Chondrocyte (in vitro differentiated cells): ENCODE measurements around the gene KREMEN2. TPM values are rescaled to one million over a fixed set of nuclear protein-coding genes. Genes with fewer than 3 reads are reported as not detected.

Experiments
- DNase-seq: peaks from one replicate; pipeline ENCODE4 v3.0.0; 2021; ENCODE audit warnings: mixed read lengths, low spot score
- H3K27ac Mint-ChIP-seq: one replicate; pipeline ENCODE4 v1.8.0; 2021; ENCODE audit warnings: mild to moderate bottlenecking, moderate library complexity, mixed read lengths; ENCODE audit not compliant: unreplicated experiment
- H3K27me3 Mint-ChIP-seq: 2 replicates; pipeline ENCODE4 v1.8.0; 2021; ENCODE audit warnings: low read depth, mixed read lengths
- H3K36me3 Mint-ChIP-seq: 2 replicates; pipeline ENCODE4 v1.8.0; 2021; ENCODE audit warnings: low read depth, mixed read lengths
- H3K4me1 Mint-ChIP-seq: 2 replicates; pipeline ENCODE4 v1.8.0; 2021; ENCODE audit warnings: low read depth, mild to moderate bottlenecking, mixed read lengths
- H3K4me3 Mint-ChIP-seq: one replicate; pipeline ENCODE4 v1.8.0; 2021; ENCODE audit warnings: mild to moderate bottlenecking, moderate library complexity, mixed read lengths; ENCODE audit not compliant: unreplicated experiment
- H3K9me3 Mint-ChIP-seq: 2 replicates; pipeline ENCODE4 v1.8.0; 2021; ENCODE audit warnings: low read depth, mixed read lengths
- CTCF ChIP-seq: fragments of 200-600 bp; sonication (generic); IDR thresholded peaks from 2 replicates; pipeline ENCODE4 v1.5.0; 2021; ENCODE audit warnings: antibody characterized with exemption, mild to moderate bottlenecking, moderate library complexity
- total RNA-seq: library from RNA; stranded (reverse); gene quantifications from 3 replicates; pipeline ENCODE4 v1.2.1, GENCODE V29; 2021

The KREMEN2 gene
- total RNA-seq, 1 donor from 2014 or later: not detected

- Mint-ChIP-seq H3K4me1 (no peaks in the 10 kb centered on the region), H3K27ac (no peak overlapping the region), H3K9me3 (no peaks in the 10 kb centered on the region), H3K27me3 (no peaks in the 10 kb centered on the region), H3K4me3 (no peak overlapping the region), H3K36me3 (peaks cover 15% of the 10 kb centered on the region)
- no peak for DNase-seq
- TF ChIP-seq CTCF: no peak
These were observed 13.7 kb upstream of the KREMEN2 start for GRCh38 chr16:2950353-2950724.

- Mint-ChIP-seq H3K27me3 (no peaks in the 10 kb centered on the region), H3K4me1 (no peaks in the 10 kb centered on the region), H3K27ac (no peak overlapping the region), H3K9me3 (no peaks in the 10 kb centered on the region), H3K4me3 (no peak overlapping the region), H3K36me3 (peaks cover 15% of the 10 kb centered on the region)
- no peak for DNase-seq
- TF ChIP-seq CTCF: no peak
These were observed 13.3 kb upstream of the KREMEN2 start for GRCh38 chr16:2950773-2951172.

GRCh38 chr16:2952679-2953078 is 11.4 kb upstream of the KREMEN2 start:
- DNase-seq: peak; percentile 88

GRCh38 chr16:2953706-2954627 is 10.1 kb upstream of the KREMEN2 start:
- no peak overlapping the region for H3K4me3 Mint-ChIP-seq
- H3K36me3 Mint-ChIP-seq: peaks cover 5% of the 10 kb centered on the region
- peaks cover 2% of the 10 kb centered on the region for H3K27me3 Mint-ChIP-seq
- H3K9me3 Mint-ChIP-seq: no peaks in the 10 kb centered on the region
- H3K4me1 Mint-ChIP-seq: no peaks in the 10 kb centered on the region
- peak; percentile 83 for DNase-seq
- H3K27ac Mint-ChIP-seq: no peak overlapping the region
- no peak for TF ChIP-seq CTCF

More at GRCh38 chr16:2952679-2953078, 11.4 kb upstream of the KREMEN2 start:
- Mint-ChIP-seq H3K36me3 (peaks cover 7% of the 10 kb centered on the region), H3K27me3 (peaks cover 2% of the 10 kb centered on the region), H3K9me3 (no peaks in the 10 kb centered on the region), H3K4me3 (no peak overlapping the region), H3K27ac (no peak overlapping the region), H3K4me1 (no peaks in the 10 kb centered on the region)
- TF ChIP-seq CTCF: no peak

- DNase-seq: peak; percentile 78
- Mint-ChIP-seq H3K4me3 (no peak overlapping the region), H3K36me3 (no peaks in the 10 kb centered on the region), H3K27ac (no peak overlapping the region), H3K9me3 (no peaks in the 10 kb centered on the region), H3K4me1 (no peaks in the 10 kb centered on the region), H3K27me3 (peaks cover 5% of the 10 kb centered on the region)
- no peak for TF ChIP-seq CTCF
These were observed 9.3 kb upstream of the KREMEN2 start for GRCh38 chr16:2954656-2955381.
